H1 (cell line): ENCODE results near the gene CACNA2D3. TPM values are rescaled to one million over a fixed set of nuclear protein-coding genes. Genes with fewer than 3 reads are reported as not detected.

Experiments
- CTCF ChIA-PET: fragments of 300-600 bp; sonication (Branson Sonifier 250); formaldehyde crosslinking; loops from one replicate; lab custom pipeline; 2021; ENCODE audit not compliant: partially characterized antibody; lab: Charles Lee
- POLR2A ChIA-PET: fragments of 300-600 bp; sonication (Branson Sonifier 250); formaldehyde crosslinking; loops from one replicate; lab custom pipeline; 2021; ENCODE audit warnings: inconsistent platforms; ENCODE audit not compliant: partially characterized antibody; lab: Charles Lee
- DNase-seq, 2 experiments: peaks; one replicate each; pipeline versions ENCODE4 v3.0.0 to v3.0.0-alpha.2; 2010 to 2022; ENCODE audit warnings: low spot score in 2 of 2, low read depth in 1 of 2, mixed read lengths in 1 of 2
- FAIRE-seq: peaks from 2 replicates; lab custom pipeline; 2011; peaks lifted over from hg19 to GRCh38; lab: Jason Lieb, UNC
- H2AFZ ChIP-seq: 2 replicates; pipeline ENCODE4 v1.8.1; 2012; ENCODE audit warnings: low read length, inconsistent platforms
- H2AK5ac ChIP-seq: 2 replicates; pipeline ENCODE4 v1.6.1; 2013; ENCODE audit warnings: low read depth, low read length
- H2BK120ac ChIP-seq: replicated peaks from 2 replicates; pipeline ENCODE3; 2013; ENCODE audit warnings: low read depth, low read length, inconsistent platforms
- H2BK12ac ChIP-seq: 2 replicates; pipeline ENCODE4 v1.6.1; 2013; ENCODE audit warnings: low read depth, low read length
- H2BK15ac ChIP-seq: 2 replicates; pipeline ENCODE4 v1.6.1; 2013; ENCODE audit warnings: low read length
- H2BK20ac ChIP-seq: 2 replicates; pipeline ENCODE4 v1.6.1; 2013; ENCODE audit warnings: low read length
- H2BK5ac ChIP-seq: 2 replicates; pipeline ENCODE4 v1.6.1; 2013; ENCODE audit warnings: low read depth, low read length
- H3K14ac ChIP-seq: 2 replicates; pipeline ENCODE4 v1.6.1; 2013; ENCODE audit warnings: inconsistent platforms; ENCODE audit not compliant: insufficient read length
- H3K18ac ChIP-seq: 2 replicates; pipeline ENCODE4 v1.6.1; 2013; ENCODE audit warnings: low read length; ENCODE audit errors: extremely low read depth
- H3K23ac ChIP-seq: 2 replicates; pipeline ENCODE4 v1.6.1; 2013; ENCODE audit warnings: inconsistent platforms; ENCODE audit not compliant: insufficient read length
- H3K23me2 ChIP-seq: 2 replicates; pipeline ENCODE4 v1.6.1; 2013; ENCODE audit warnings: low read depth, low read length
- H3K27ac ChIP-seq: 2 replicates; pipeline ENCODE4 v1.6.1; 2011; ENCODE audit warnings: low read depth, low read length, inconsistent platforms
- H3K27me3 ChIP-seq, 4 experiments: replicated peaks in 1 of 4; 1 replicate in 1 of 4; 2 replicates in 3 of 4; pipeline versions ENCODE4 v1.6.1 to v1.8.1; 2011 to 2013; ENCODE audit warnings: low read length in 3 of 4, mild to moderate bottlenecking in 3 of 4, inconsistent platforms in 2 of 4, mixed read lengths in 2 of 4, moderate library complexity in 1 of 4; ENCODE audit not compliant: control insufficient read depth in 3 of 4, insufficient read depth in 3 of 4; ENCODE audit errors: extremely low read depth in 1 of 4
- H3K36me3 ChIP-seq, 4 experiments: 2 replicates each; pipeline versions ENCODE4 v1.6.1 to v1.8.1; 2011 to 2013; ENCODE audit warnings: mild to moderate bottlenecking in 4 of 4, low read length in 3 of 4, moderate library complexity in 2 of 4, control low read depth in 1 of 4, inconsistent platforms in 1 of 4; ENCODE audit not compliant: insufficient read depth in 4 of 4, control insufficient read depth in 2 of 4
- H3K4ac ChIP-seq: replicated peaks from 2 replicates; pipeline ENCODE3; 2013; ENCODE audit warnings: low read length, low read depth, mixed read lengths, inconsistent platforms; ENCODE audit not compliant: insufficient read length
- H3K4me1 ChIP-seq, 4 experiments: replicated peaks in 1 of 4; 1 replicate in 1 of 4; 2 replicates in 3 of 4; pipeline versions ENCODE4 v1.6.1 to v1.8.1; 2011 to 2013; ENCODE audit warnings: low read length in 3 of 4, inconsistent platforms in 2 of 4, mixed read lengths in 1 of 4; ENCODE audit not compliant: insufficient read depth in 4 of 4, control insufficient read depth in 3 of 4
- H3K4me2 ChIP-seq, 2 experiments: 2 replicates each; pipeline versions ENCODE4 v1.6.1 to v1.8.1; 2011 to 2013; ENCODE audit warnings: low read depth in 2 of 2, low read length in 2 of 2, control low read depth in 1 of 2, inconsistent platforms in 1 of 2, mild to moderate bottlenecking in 1 of 2; ENCODE audit not compliant: insufficient read depth in 1 of 2
- H3K4me3 ChIP-seq, 4 experiments: fragments of 200-600, 300-600 bp in 1 of 4; sonication (generic), shearing (Covaris generic), sonication (Bioruptor Twin) in 1 of 4; 2 replicates each; pipeline versions ENCODE4 v1.5.1 to v1.8.1; 2011 to 2016; ENCODE audit warnings: low read length in 4 of 4, low read depth in 3 of 4, control low read depth in 2 of 4, inconsistent platforms in 2 of 4, mild to moderate bottlenecking in 2 of 4, mixed read lengths in 1 of 4, moderate library complexity in 1 of 4; ENCODE audit not compliant: insufficient read depth in 2 of 4; ENCODE audit errors: extremely low read depth in 1 of 4
- H3K56ac ChIP-seq: replicated peaks from 2 replicates; pipeline ENCODE3; 2013; ENCODE audit warnings: low read depth, mild to moderate bottlenecking, mixed read lengths, low read length, inconsistent platforms; ENCODE audit not compliant: insufficient read length
- H3K79me1 ChIP-seq: 2 replicates; pipeline ENCODE4 v1.6.1; 2013; ENCODE audit warnings: low read depth, low read length, control low read depth
- H3K79me2 ChIP-seq, 2 experiments: 2 replicates each; pipeline versions ENCODE4 v1.6.1 to v1.8.1; 2012 to 2013; ENCODE audit warnings: low read length in 2 of 2, mild to moderate bottlenecking in 2 of 2, inconsistent platforms in 1 of 2; ENCODE audit not compliant: insufficient read depth in 2 of 2, control insufficient read depth in 1 of 2
- H3K9ac ChIP-seq, 4 experiments: replicated peaks in 1 of 4; 1 replicate in 1 of 4; 2 replicates in 3 of 4; pipeline versions ENCODE4 v1.6.1 to v1.8.1; 2011 to 2013; ENCODE audit warnings: low read depth in 3 of 4, low read length in 3 of 4, control low read depth in 2 of 4, mild to moderate bottlenecking in 2 of 4, moderate library complexity in 2 of 4, inconsistent platforms in 1 of 4; ENCODE audit errors: extremely low read depth in 1 of 4
- H3K9me3 ChIP-seq, 2 experiments: 2 replicates each; pipeline versions ENCODE4 v1.6.1 to v1.8.1; 2012 to 2013; ENCODE audit warnings: mild to moderate bottlenecking in 2 of 2, moderate library complexity in 2 of 2, control low read depth in 1 of 2, inconsistent platforms in 1 of 2, low read depth in 1 of 2, low read length in 1 of 2, mixed read lengths in 1 of 2; ENCODE audit not compliant: insufficient read depth in 2 of 2
- H4K20me1 ChIP-seq, 2 experiments: replicated peaks in 1 of 2; 2 replicates each; pipeline versions ENCODE3 to v1.8.1; 2011 to 2013; ENCODE audit warnings: inconsistent platforms in 2 of 2, low read length in 2 of 2, mild to moderate bottlenecking in 1 of 2; ENCODE audit not compliant: insufficient read depth in 2 of 2, control insufficient read depth in 1 of 2
- H4K5ac ChIP-seq: 2 replicates; pipeline ENCODE4 v1.6.1; 2013; ENCODE audit warnings: low read length, low read depth, mixed read lengths, inconsistent platforms; ENCODE audit not compliant: insufficient read length
- H4K8ac ChIP-seq: 2 replicates; pipeline ENCODE4 v1.8.0; 2013; ENCODE audit warnings: mild to moderate bottlenecking, moderate library complexity, low read length, inconsistent platforms; ENCODE audit not compliant: insufficient read depth; ENCODE audit errors: extremely low read depth
- H4K91ac ChIP-seq: replicated peaks from 2 replicates; pipeline ENCODE3; 2013; ENCODE audit warnings: low read length, mixed read lengths, inconsistent platforms; ENCODE audit not compliant: insufficient read length
- EZH2 ChIP-seq: fragments of 200-600 bp; sonication (generic); IDR thresholded peaks from 2 replicates; pipeline ENCODE4 v1.7.1; 2012; ENCODE audit warnings: low read depth, mild to moderate bottlenecking, moderate library complexity, low read length, inconsistent platforms; ENCODE audit not compliant: severe bottlenecking
- FOSL1 ChIP-seq: IDR thresholded peaks from 2 replicates; pipeline ENCODE4 v1.6.1; 2011; ENCODE audit warnings: mild to moderate bottlenecking, low read depth, low read length, moderate library complexity; ENCODE audit not compliant: insufficient read depth
- JUN ChIP-seq: IDR thresholded peaks from 2 replicates; pipeline ENCODE4 v1.6.1; 2011; ENCODE audit warnings: low read depth, mild to moderate bottlenecking, improper control_type of control experiment, low read length
- KDM4A ChIP-seq: IDR thresholded peaks from one replicate; pipeline ENCODE4 v1.7.1; 2012; ENCODE audit warnings: low read depth, mild to moderate bottlenecking, moderate library complexity, low read length, inconsistent platforms; ENCODE audit not compliant: severe bottlenecking
- MAFK ChIP-seq: IDR thresholded peaks from 2 replicates; pipeline ENCODE4 v1.6.1; 2012; ENCODE audit warnings: low read depth, mild to moderate bottlenecking, improper control_type of control experiment, low read length
- NRF1 ChIP-seq: IDR thresholded peaks from 2 replicates; pipeline ENCODE4 v1.6.1; 2011; ENCODE audit warnings: mild to moderate bottlenecking, low read depth, low read length, improper control_type of control experiment
- POLR2AphosphoS5 ChIP-seq: IDR thresholded peaks from 2 replicates; pipeline ENCODE4 v1.6.1; 2011; ENCODE audit warnings: low read depth, low read length
- RBBP5 ChIP-seq: IDR thresholded peaks from 2 replicates; pipeline ENCODE4 v1.7.1; 2012; ENCODE audit warnings: low read depth, mild to moderate bottlenecking, inconsistent platforms, low read length, moderate library complexity, borderline replicate concordance
- RFX5 ChIP-seq: IDR thresholded peaks from 2 replicates; pipeline ENCODE4 v1.6.1; 2011; ENCODE audit warnings: low read depth, low read length, improper control_type of control experiment, borderline replicate concordance
- RNF2 ChIP-seq: fragments of 200-900, 300-1000 bp; sonication (generic); IDR thresholded peaks from 2 replicates; pipeline ENCODE4 v1.7.1; 2016; ENCODE audit warnings: borderline replicate concordance, low read depth, mild to moderate bottlenecking, antibody characterized with exemption, low read length; ENCODE audit not compliant: poor library complexity, severe bottlenecking; ENCODE audit errors: missing control alignments
- SIRT6 ChIP-seq: IDR thresholded peaks from one replicate; pipeline ENCODE4 v1.7.1; 2012; ENCODE audit warnings: low read length, inconsistent platforms
- SIX5 ChIP-seq: IDR thresholded peaks from 2 replicates; pipeline ENCODE4 v1.6.1; 2011; ENCODE audit warnings: mild to moderate bottlenecking, low read depth, low read length
- SP2 ChIP-seq: IDR thresholded peaks from 2 replicates; pipeline ENCODE4 v1.6.1; 2012; ENCODE audit warnings: mild to moderate bottlenecking, low read length, inconsistent platforms
- SP4 ChIP-seq: IDR thresholded peaks from 2 replicates; pipeline ENCODE4 v1.6.1; 2012; ENCODE audit warnings: low read length, inconsistent platforms
- YY1 ChIP-seq: IDR thresholded peaks from 2 replicates; pipeline ENCODE4 v1.6.1; 2011; ENCODE audit warnings: low read depth, mild to moderate bottlenecking, low read length
- WGBS, 2 experiments: shearing (Covaris generic) in 1 of 2; methylation state at CpG; one replicate each; pipeline versions ENCODE4 v1.1.6 to v1.1.7; 2013 to 2015; ENCODE audit warnings: low lambda C conversion rate in 2 of 2, mixed read lengths in 2 of 2, inconsistent platforms in 1 of 2, low coverage in 1 of 2, missing lambda C conversion rate in 1 of 2; ENCODE audit not compliant: insufficient replicate concordance in 2 of 2, insufficient coverage in 1 of 2, insufficient read length in 1 of 2; ENCODE audit errors: extremely low coverage in 1 of 2, missing lambda C conversion rate in 1 of 2; 5-methylcytosine and 5-hydroxymethylcytosine counted together
- polyA plus RNA-seq, 7 experiments: library from polyadenylated mRNA; depleted of rRNA in 3 of 7; stranded (reverse) in 5 of 7; unstranded in 2 of 7; fragments of >200 nt in 5 of 7; fragments of 200-250 nt in 2 of 7; gene quantifications; 1 replicate in 5 of 7; 2 replicates in 1 of 7; 4 replicates in 1 of 7; pipeline versions ENCODE4 v1.2.1 to v1.2.3, GENCODE V29; 2011 to 2013; ENCODE audit warnings: missing spikeins in 2 of 7, mixed read lengths in 2 of 7
- total RNA-seq: library from RNA; stranded (reverse); fragmentation: NEBNext Ultra II Directional; extraction: Animal tissue kit (Norgen Biotek cat#: 25700); gene quantifications from 2 replicates; pipeline ENCODE4 v1.2.1, GENCODE V29; 2021

The CACNA2D3 gene
- total and polyA plus RNA-seq, 2 of the 8 experiments (the other 6 are each of a cell fraction or from before 2014, with no cell fraction given) = 1.5 to 1.8 TPM

DNA sequence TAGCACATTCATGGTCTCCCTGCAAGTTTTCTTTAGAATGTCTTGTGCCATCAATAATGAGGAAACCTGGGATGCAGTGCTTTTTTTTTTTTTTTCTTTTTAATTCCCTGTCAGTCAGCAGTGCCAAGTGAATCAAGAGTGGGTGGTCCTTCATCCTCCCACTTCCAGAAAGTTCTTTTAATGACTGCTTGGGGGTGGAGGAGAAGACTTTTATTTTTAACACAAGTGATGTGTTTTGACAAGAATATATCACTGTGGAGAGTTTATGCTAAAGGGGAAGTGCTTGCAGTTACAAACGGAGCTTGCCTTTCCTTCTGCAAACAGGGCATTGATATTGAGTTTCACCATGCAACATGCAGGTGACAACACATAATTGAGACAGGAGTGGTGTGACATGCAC is 69.7 kb downstream of the CACNA2D3 start:
- no peak overlapping the region for H3K9ac ChIP-seq
- no peak for FAIRE-seq
- H2BK12ac ChIP-seq = no peak overlapping the region
- H3K23ac ChIP-seq = no peak overlapping the region
- H3K4me3 ChIP-seq = no peak overlapping the region
- peaks cover 0 to 3% of the 10 kb centered on the region in 2 experiments for H4K20me1 ChIP-seq
- no peaks in the 10 kb centered on the region for H3K27me3 ChIP-seq
- no peak overlapping the region for H2AK5ac ChIP-seq
- H2BK120ac ChIP-seq = no peak overlapping the region
- ChIA-PET POLR2A (no interaction called here), CTCF (interaction anchor here (0.9 to 1.5 kb wide), 2 partner anchors 50 to 253 kb away, joined by 3 to 5 read pairs; no protein-coding TSS in a partner anchor)
- H2BK15ac ChIP-seq = no peak overlapping the region
- H2BK5ac ChIP-seq = no peak overlapping the region
- H4K91ac ChIP-seq = no peak overlapping the region
- no peak overlapping the region for H3K4ac ChIP-seq
- H3K36me3 ChIP-seq = no peaks in the 10 kb centered on the region
- H3K56ac ChIP-seq = no peak overlapping the region
- DNase-seq = no peak
- H3K18ac ChIP-seq = no peak overlapping the region
- no peak overlapping the region for H3K27ac ChIP-seq
- H3K4me1 ChIP-seq = peaks cover 4 to 9% (median 6%) of the 10 kb centered on the region in 4 experiments; a peak in 5 of 7 replicates
- H3K79me1 ChIP-seq = no peaks in the 10 kb centered on the region
- no peak overlapping the region for H3K14ac ChIP-seq
- H2AFZ ChIP-seq = no peak overlapping the region
- TF ChIP-seq SP4 (no peak), POLR2AphosphoS5 (no peak), RBBP5 (no peak), SIX5 (no peak), MAFK (no peak), EZH2 (no peak), NRF1 (no peak), FOSL1 (no peak), RFX5 (no peak), SP2 (no peak), RNF2 (no peak), JUN (no peak), KDM4A (no peak), YY1 (no peak), SIRT6 (no peak)
- H3K9me3 ChIP-seq = no peaks in the 10 kb centered on the region
- H3K23me2 ChIP-seq = no peaks in the 10 kb centered on the region
- H2BK20ac ChIP-seq = no peak overlapping the region
- H4K8ac ChIP-seq = no peak overlapping the region
- whole genome bisulfite sequencing, 2 experiments = 81% methylated on average over 1 of the region's 1 CpG; no CpG with 5 or more reads in 1 of the 2 experiments
- H3K79me2 ChIP-seq = no peaks in the 10 kb centered on the region
- no peak overlapping the region for H4K5ac ChIP-seq
- no peak overlapping the region for H3K4me2 ChIP-seq
